Measurements from ENCODE around the gene ASIC1. TPM values are rescaled to one million over a fixed set of nuclear protein-coding genes. Genes with fewer than 3 reads are reported as not detected.
"Not testable (repeated sequence)": the region's sequence is repeated elsewhere in the genome, so short reads cannot be mapped to it uniquely, and the experiment has no call there.

The ASIC1 gene
- total and polyA plus RNA-seq, 2 of the 4 experiments (the other 2 are of a cell fraction), result 1.6 to 9.9 TPM

- H4K5ac ChIP-seq (ENCODE audit: low read depth, low read length), result no peak overlapping the region
- peaks cover 4 to 31% of the 10 kb centered on the region in 2 experiments for H3K79me1 ChIP-seq (ENCODE audit: low read depth in 1 of 2, low read length in 2 of 2)
- peaks cover 4% of the 10 kb centered on the region for H3K4me1 ChIP-seq (ENCODE audit: control insufficient read depth, insufficient read depth, low read length)
- WGBS, 2 experiments (ENCODE audit: extremely low coverage in 2 of 2, insufficient read length in 1 of 2), result no CpG with 5 or more reads among the region's 1 CpG
- H3K9ac ChIP-seq (ENCODE audit: low read depth, low read length), result no peak overlapping the region
- no peak overlapping the region for H3K18ac ChIP-seq (ENCODE audit: low read depth, low read length)
- CTCF ChIA-PET, result interaction anchor here (1.4 kb wide), 1 partner anchor 13 kb away, joined by 3 read pairs; no protein-coding TSS in a partner anchor
- peak overlapping the region; percentile 23 for H2AK9ac ChIP-seq (replicated peaks; ENCODE audit: low read depth, low read length, poor library complexity)
- DNase-seq (no peak), ATAC-seq (ENCODE audit: low read depth) (no peak)
- no peak overlapping the region for H3K4me3 ChIP-seq (ENCODE audit: insufficient read depth, low read depth, low read length)
- peaks cover 17% of the 10 kb centered on the region for H4K20me1 ChIP-seq (ENCODE audit: insufficient read depth, low read length)
- H3K9me1 ChIP-seq (ENCODE audit: insufficient read depth, low read length), result no peaks in the 10 kb centered on the region
- dilution Hi-C loops (cut with HindIII; ENCODE audit: low sequenced_read_pairs, unreplicated experiment), result no loop called here
- no peak overlapping the region for H2AK5ac ChIP-seq (ENCODE audit: low read depth, low read length)
- no peak overlapping the region for H2BK5ac ChIP-seq (ENCODE audit: low read depth, low read length, poor library complexity, severe bottlenecking)
- in situ Hi-C loops (cut with MboI; ENCODE audit: low sequenced_read_pairs), result no loop called here
- no peaks in the 10 kb centered on the region for H3K9me3 ChIP-seq (ENCODE audit: control insufficient read depth, insufficient read depth, low read length)
- H2BK120ac ChIP-seq (ENCODE audit: low read depth, low read length), result no peak overlapping the region
- H3K27ac ChIP-seq (ENCODE audit: insufficient read depth, low read length), result no peak overlapping the region
- intact Hi-C loops (cut with micrococcal nuclease), result no loop called here
- no peak overlapping the region for H3K23ac ChIP-seq (ENCODE audit: low read depth, low read length)
- H4K8ac ChIP-seq (ENCODE audit: low read depth in 2 of 2, low read length in 2 of 2), result no peak overlapping the region
- H3K4me2 ChIP-seq (ENCODE audit: low read depth, low read length), result no peak overlapping the region
- H3K36me3 ChIP-seq (ENCODE audit: control insufficient read depth, insufficient read depth, low read length), result peaks cover 9% of the 10 kb centered on the region
- H4K91ac ChIP-seq (ENCODE audit: insufficient read depth, low read depth, low read length), result no peak overlapping the region
- H3K56ac ChIP-seq (ENCODE audit: extremely low read depth, insufficient read depth, low read length), result no peak overlapping the region
- H3K4ac ChIP-seq (ENCODE audit: low read depth, low read length), result no peak overlapping the region
- no peak overlapping the region for H2BK15ac ChIP-seq (ENCODE audit: low read depth, low read length)
- no peak overlapping the region for H3K14ac ChIP-seq (replicated peaks; ENCODE audit: low read depth, low read length)
- no peak overlapping the region for H2AFZ ChIP-seq (replicated peaks; ENCODE audit: low read length, poor library complexity)
- no peak overlapping the region for H2BK20ac ChIP-seq (ENCODE audit: low read depth, low read length)
- TF ChIP-seq SMC3 (IDR thresholded peaks at IDR 0.05; ENCODE audit: low read depth, low read length) (no peak), CEBPB (IDR thresholded peaks at IDR 0.05; ENCODE audit: low read depth, low read length) (no peak), MAFK (IDR thresholded peaks at IDR 0.05; ENCODE audit: low read depth, low read length) (no peak), USF2 (IDR thresholded peaks at IDR 0.05; ENCODE audit: low read depth, low read length) (no peak), BHLHE40 (IDR thresholded peaks at IDR 0.05; ENCODE audit: low read depth, low read length) (no peak), RFX5 (IDR thresholded peaks at IDR 0.05; ENCODE audit: low read depth, low read length) (no peak), CHD1 (IDR thresholded peaks at IDR 0.05; ENCODE audit: low read depth, low read length) (no peak)
- no TSS peak for BruUV-seq (replicated peaks)
- no peaks in the 10 kb centered on the region for H3K27me3 ChIP-seq (ENCODE audit: control insufficient read depth, insufficient read depth, low read length)
- POLR2A ChIA-PET (ENCODE audit: unreplicated experiment), result no interaction called here
These were observed 25.9 kb downstream of the ASIC1 start for GRCh38 chr12:50083301-50083700.

- peak overlapping the region; percentile 63 for H3K4me3 ChIP-seq (ENCODE audit: insufficient read depth, low read depth, low read length)
- H3K9me3 ChIP-seq (ENCODE audit: control insufficient read depth, insufficient read depth, low read length); H3K4me1 ChIP-seq (ENCODE audit: control insufficient read depth, insufficient read depth, low read length); intact Hi-C loops (cut with micrococcal nuclease); H2BK15ac ChIP-seq (ENCODE audit: low read depth, low read length); H3K27me3 ChIP-seq (ENCODE audit: control insufficient read depth, insufficient read depth, low read length); dilution Hi-C loops (cut with HindIII; ENCODE audit: low sequenced_read_pairs, unreplicated experiment); ATAC-seq (ENCODE audit: low read depth); H3K9me1 ChIP-seq (ENCODE audit: insufficient read depth, low read length); BruUV-seq (replicated peaks); in situ Hi-C loops (cut with MboI; ENCODE audit: low sequenced_read_pairs); H2BK20ac ChIP-seq (ENCODE audit: low read depth, low read length); DNase-seq: not testable (repeated sequence)
- H2AFZ ChIP-seq (replicated peaks; ENCODE audit: low read length, poor library complexity), result peak overlapping the region; percentile 93
- H2AK9ac ChIP-seq (replicated peaks; ENCODE audit: low read depth, low read length, poor library complexity), result peak overlapping the region; percentile 96
- H3K14ac ChIP-seq (replicated peaks; ENCODE audit: low read depth, low read length), result peak overlapping the region; percentile 95
- peak overlapping the region; percentile 85; the same call in 1 of the 2 replicates for H3K23ac ChIP-seq (ENCODE audit: low read depth, low read length)
- peak overlapping the region; percentile 83 for H3K9ac ChIP-seq (ENCODE audit: low read depth, low read length)
- H2AK5ac ChIP-seq (ENCODE audit: low read depth, low read length), result peak overlapping the region; percentile 62
- H3K27ac ChIP-seq (ENCODE audit: insufficient read depth, low read length), result peak overlapping the region; percentile 60
- peak overlapping the region; percentile 83 for H2BK5ac ChIP-seq (ENCODE audit: low read depth, low read length, poor library complexity, severe bottlenecking)
- WGBS, 2 experiments (ENCODE audit: extremely low coverage in 2 of 2, insufficient read length in 1 of 2), result no CpG with 5 or more reads among the region's 7 CpGs
- H4K91ac ChIP-seq (ENCODE audit: insufficient read depth, low read depth, low read length), result peak overlapping the region; percentile 59
- H3K4me2 ChIP-seq (ENCODE audit: low read depth, low read length), result peak overlapping the region; percentile 94
- peak overlapping the region; percentile 78 for H3K4ac ChIP-seq (ENCODE audit: low read depth, low read length)
- peak overlapping the region; percentile 26 for H4K5ac ChIP-seq (ENCODE audit: low read depth, low read length)
- H3K56ac ChIP-seq (ENCODE audit: extremely low read depth, insufficient read depth, low read length), result peak overlapping the region; percentile 76
- peak overlapping the region; percentile 38 to 96 for H4K8ac ChIP-seq (ENCODE audit: low read depth in 2 of 2, low read length in 2 of 2)
- H2BK120ac ChIP-seq (ENCODE audit: low read depth, low read length), result peak overlapping the region; percentile 64
- peak overlapping the region; percentile 16; the same call in 1 of the 2 replicates for H3K18ac ChIP-seq (ENCODE audit: low read depth, low read length)
- peaks cover 9 to 41% of the 10 kb centered on the region in 2 experiments for H3K79me1 ChIP-seq (ENCODE audit: low read depth in 1 of 2, low read length in 2 of 2)
- H3K36me3 ChIP-seq (ENCODE audit: control insufficient read depth, insufficient read depth, low read length), result peaks cover 18% of the 10 kb centered on the region
- ChIA-PET CTCF (interaction anchor here (0.8 to 2.4 kb wide), 5 partner anchors 10 to 45 kb away, joined by 3 to 12 read pairs (median 3); partner anchors contain the start of gene COX14), POLR2A (ENCODE audit: unreplicated experiment) (interaction anchor here (0.8 to 1.0 kb wide), 2 partner anchors 22 to 27 kb away, joined by 3 to 4 read pairs; partner anchors contain the start of gene COX14)
- H4K20me1 ChIP-seq (ENCODE audit: insufficient read depth, low read length), result peaks cover 25% of the 10 kb centered on the region
These were observed 27.0 kb downstream of the ASIC1 start for GRCh38 chr12:50084409-50084774.

Measured in IMR-90 (cell line).